ENCODE data around the gene TESK2. TPM values are rescaled to one million over a fixed set of nuclear protein-coding genes. Genes with fewer than 3 reads are reported as not detected.

TESK2 gene
- polyA plus RNA-seq, 6 donors from 2014 or later: 9.0 to 20.1 (median 12.9) TPM

GRCh38 chr1:45326627-45327623 lies 164.0 kb downstream of the TESK2 start, which contains the start of gene HPDL:
TSS of gene HPDL (plus strand) at chr1:45326895. CDS start at chr1:45327149, 254 bp downstream.
- DNase-seq (peak; percentile 35), ATAC-seq (ENCODE audit: low read depth in 2 of 2) (peak; percentile 81 to 86)
- Mint-ChIP-seq H3K4me3 (peak within 1 kb of the TSS; percentile 78 to 93 (median 84)), H3K36me3 (no peaks in the 10 kb centered on the region), H3K9me3 (no peaks in the 10 kb centered on the region), H3K4me1 (peaks cover 0 to 14% (median 12%) of the 10 kb centered on the region in 3 donors), H3K27me3 (no peaks in the 10 kb centered on the region), H3K27ac (peak within 1 kb of the TSS in 4 of 6 donors; percentile 18 to 60 (median 45))

GRCh38 chr1:45325851-45326506 lies 165.0 kb downstream of the TESK2 start:
- Mint-ChIP-seq H3K9me3 (no peaks in the 10 kb centered on the region), H3K36me3 (no peaks in the 10 kb centered on the region), H3K27me3 (no peaks in the 10 kb centered on the region), H3K4me1 (peaks cover 0 to 14% (median 12%) of the 10 kb centered on the region in 3 donors), H3K27ac (peak overlapping the region in 3 of 6 donors; percentile 18 to 60 (median 52)), H3K4me3 (peak overlapping the region; percentile 78 to 93 (median 84))
- ATAC-seq (ENCODE audit: low read depth in 2 of 2) (no peak), DNase-seq (no peak)

DNA sequence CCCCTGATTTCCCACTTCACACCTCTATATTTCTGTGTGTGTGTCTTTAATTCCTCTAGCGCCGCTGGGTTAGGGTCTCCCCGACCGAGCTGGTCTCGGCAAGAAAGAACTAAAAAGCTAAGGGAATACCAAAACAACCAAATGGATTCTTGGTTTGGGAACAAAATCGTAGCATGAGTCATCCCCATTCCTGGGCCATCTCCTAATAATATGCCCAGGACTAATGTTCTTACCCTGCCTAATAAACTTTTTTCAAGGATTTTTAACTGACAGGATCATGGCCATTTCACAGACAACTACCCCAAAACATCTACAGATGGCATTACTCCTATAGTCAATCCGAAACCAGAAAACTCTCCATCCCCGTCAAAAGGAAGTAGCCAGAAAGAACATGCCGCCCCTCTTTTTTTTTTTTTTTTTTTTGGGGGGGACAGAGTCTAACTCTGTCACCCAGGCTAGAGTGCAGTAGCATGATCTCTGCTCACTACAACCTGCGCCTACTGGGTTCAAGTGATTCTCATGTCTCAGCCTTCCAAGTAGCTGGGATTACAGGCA lies 168.4 kb downstream of the TESK2 start:
- Mint-ChIP-seq H3K36me3 (no peaks in the 10 kb centered on the region), H3K4me3 (no peak overlapping the region), H3K9me3 (no peaks in the 10 kb centered on the region), H3K27me3 (no peaks in the 10 kb centered on the region), H3K27ac (peak overlapping the region in 2 of 6 donors; percentile 8 to 54), H3K4me1 (peaks cover 0 to 9% (median 7%) of the 10 kb centered on the region in 3 donors)
- no peak for ATAC-seq (ENCODE audit: low read depth in 2 of 2)
- DNase-seq: no peak

DNA sequence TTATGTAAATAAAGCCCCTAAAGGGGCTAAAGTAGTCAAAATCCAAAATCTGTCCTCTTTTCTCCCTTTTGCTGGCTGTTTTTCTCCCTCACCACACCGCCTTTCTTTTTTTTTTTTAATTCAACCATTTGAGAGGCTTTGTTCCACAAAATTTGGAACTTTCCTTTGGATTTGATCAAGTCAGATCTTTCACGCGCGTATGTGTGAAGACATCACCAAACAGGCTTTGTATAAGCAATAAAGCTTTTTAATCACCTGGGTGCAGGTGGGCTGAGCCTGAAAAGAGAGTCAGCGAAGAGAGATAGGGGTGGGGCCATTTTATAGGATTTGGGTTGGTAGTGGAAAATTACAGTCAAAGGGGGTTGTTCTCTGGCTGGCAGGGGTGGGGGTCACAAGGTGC lies 169.5 kb downstream of the TESK2 start:
- no peak for DNase-seq
- H3K4me3 Mint-ChIP-seq: no peak overlapping the region
- ATAC-seq (ENCODE audit: low read depth in 2 of 2): no peak
- H3K36me3 Mint-ChIP-seq: no peaks in the 10 kb centered on the region
- peaks cover 0 to 5% (median 2%) of the 10 kb centered on the region in 3 donors for H3K4me1 Mint-ChIP-seq
- no peaks in the 10 kb centered on the region for H3K9me3 Mint-ChIP-seq
- H3K27me3 Mint-ChIP-seq: no peaks in the 10 kb centered on the region
- H3K27ac Mint-ChIP-seq: no peak overlapping the region

- Mint-ChIP-seq H3K4me3 (no peak overlapping the region), H3K27me3 (no peaks in the 10 kb centered on the region), H3K4me1 (no peaks in the 10 kb centered on the region), H3K9me3 (no peaks in the 10 kb centered on the region), H3K27ac (no peak overlapping the region), H3K36me3 (no peaks in the 10 kb centered on the region)
- DNase-seq (no peak), ATAC-seq (ENCODE audit: low read depth in 2 of 2) (no peak)
Observed at GRCh38 chr1:45319761-45320160, 171.2 kb downstream of the TESK2 start.

- ATAC-seq (ENCODE audit: low read depth in 2 of 2): no peak
- no peak for DNase-seq
- no peaks in the 10 kb centered on the region for H3K4me1 Mint-ChIP-seq
- peaks cover 0 to 6% (median 0%) of the 10 kb centered on the region in 3 donors for H3K27me3 Mint-ChIP-seq
- no peak overlapping the region for H3K4me3 Mint-ChIP-seq
- H3K9me3 Mint-ChIP-seq: no peaks in the 10 kb centered on the region
- no peaks in the 10 kb centered on the region for H3K36me3 Mint-ChIP-seq
- no peak overlapping the region for H3K27ac Mint-ChIP-seq
Observed at GRCh38 chr1:45317166-45317565, 173.8 kb downstream of the TESK2 start.

DNA sequence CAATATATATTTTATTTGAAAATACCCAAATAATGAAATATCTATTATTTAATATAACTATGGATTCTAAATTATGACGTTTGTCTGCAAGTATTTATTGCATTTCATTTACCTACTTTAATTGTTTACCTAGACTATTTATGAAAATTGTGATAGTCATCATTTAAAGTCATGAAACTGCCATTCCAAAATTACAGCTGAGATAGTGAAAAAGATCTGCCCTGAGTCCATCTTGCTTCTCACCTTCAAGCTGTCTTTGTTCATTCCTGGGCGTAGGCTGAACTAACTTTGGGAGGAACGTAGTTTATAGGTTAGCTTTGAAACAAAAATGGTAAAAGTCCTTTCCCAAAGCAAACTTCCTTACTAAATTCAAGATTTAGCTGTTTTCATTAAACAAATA lies 176.7 kb downstream of the TESK2 start:
- Mint-ChIP-seq H3K27me3 (peaks cover 0 to 6% (median 0%) of the 10 kb centered on the region in 3 donors), H3K4me1 (no peaks in the 10 kb centered on the region), H3K9me3 (no peaks in the 10 kb centered on the region), H3K36me3 (no peaks in the 10 kb centered on the region), H3K4me3 (no peak overlapping the region), H3K27ac (no peak overlapping the region)
- ATAC-seq (ENCODE audit: low read depth in 2 of 2) (no peak), DNase-seq (no peak)

DNA sequence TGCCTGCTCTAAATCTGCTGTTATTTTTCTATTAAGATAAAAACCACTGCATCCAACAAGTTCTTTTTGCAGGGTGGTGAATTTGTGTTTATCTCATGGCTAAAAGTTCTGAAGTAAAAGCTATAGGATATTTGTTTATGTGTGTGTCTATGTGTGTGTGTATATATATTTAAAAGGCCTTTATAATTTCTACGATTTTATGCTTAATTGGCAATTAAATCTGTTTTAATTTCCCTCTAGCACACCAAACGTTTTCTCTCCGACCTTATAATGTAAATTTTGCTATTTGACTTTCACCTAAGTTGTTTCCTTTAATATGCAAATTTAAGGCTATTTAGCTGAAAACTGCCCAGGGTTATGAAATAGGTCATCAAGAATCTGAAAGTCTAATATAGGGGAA lies 184.1 kb downstream of the TESK2 start:
- Mint-ChIP-seq H3K4me1 (peaks cover 18 to 43% (median 38%) of the 10 kb centered on the region in 3 donors), H3K4me3 (peak overlapping the region in 2 of 8 donors; percentile 40 to 98), H3K27ac (peak overlapping the region in 2 of 6 donors; percentile 33 to 94), H3K27me3 (no peaks in the 10 kb centered on the region), H3K36me3 (no peaks in the 10 kb centered on the region), H3K9me3 (no peaks in the 10 kb centered on the region)
- DNase-seq (no peak), ATAC-seq (ENCODE audit: low read depth in 2 of 2) (no peak)

- no peaks in the 10 kb centered on the region for H3K27me3 Mint-ChIP-seq
- H3K4me1 Mint-ChIP-seq: peaks cover 18 to 43% (median 38%) of the 10 kb centered on the region in 3 donors
- DNase-seq (no peak), ATAC-seq (ENCODE audit: low read depth in 2 of 2) (no peak)
- no peaks in the 10 kb centered on the region for H3K9me3 Mint-ChIP-seq
- H3K27ac Mint-ChIP-seq: peak overlapping the region in 5 of 6 donors; percentile 82 to 94 (median 92)
- H3K36me3 Mint-ChIP-seq: no peaks in the 10 kb centered on the region
- peak overlapping the region; percentile 3 to 98 (median 63) for H3K4me3 Mint-ChIP-seq
Observed at GRCh38 chr1:45306319-45306718, 184.6 kb downstream of the TESK2 start.

DNA sequence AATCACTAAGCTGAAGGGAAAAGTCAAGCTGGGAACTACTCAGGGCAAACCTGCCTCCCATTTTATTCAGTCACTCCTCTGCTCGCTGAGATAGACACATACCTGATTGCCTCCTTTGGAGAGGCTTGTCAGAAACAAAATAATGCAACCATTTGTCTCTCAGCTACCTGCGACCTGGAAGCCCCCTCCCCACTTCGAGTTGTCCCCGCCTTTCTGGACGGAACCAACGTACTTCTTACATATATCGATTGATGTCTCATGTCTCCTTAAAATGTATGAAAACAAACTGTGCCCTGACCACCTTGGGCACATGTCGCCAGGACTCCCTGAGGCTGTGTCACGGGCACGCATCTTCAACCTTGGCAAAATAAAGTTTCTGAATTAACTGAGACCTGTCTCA lies 185.7 kb downstream of the TESK2 start:
- Mint-ChIP-seq H3K27me3 (no peaks in the 10 kb centered on the region), H3K4me3 (peak overlapping the region; percentile 83 to 98 (median 96)), H3K27ac (peak overlapping the region in 5 of 6 donors; percentile 75 to 99 (median 91)), H3K9me3 (no peaks in the 10 kb centered on the region), H3K36me3 (no peaks in the 10 kb centered on the region), H3K4me1 (peaks cover 18 to 48% (median 38%) of the 10 kb centered on the region in 3 donors)
- no peak for ATAC-seq (ENCODE audit: low read depth in 2 of 2)
- no peak for DNase-seq

DNA sequence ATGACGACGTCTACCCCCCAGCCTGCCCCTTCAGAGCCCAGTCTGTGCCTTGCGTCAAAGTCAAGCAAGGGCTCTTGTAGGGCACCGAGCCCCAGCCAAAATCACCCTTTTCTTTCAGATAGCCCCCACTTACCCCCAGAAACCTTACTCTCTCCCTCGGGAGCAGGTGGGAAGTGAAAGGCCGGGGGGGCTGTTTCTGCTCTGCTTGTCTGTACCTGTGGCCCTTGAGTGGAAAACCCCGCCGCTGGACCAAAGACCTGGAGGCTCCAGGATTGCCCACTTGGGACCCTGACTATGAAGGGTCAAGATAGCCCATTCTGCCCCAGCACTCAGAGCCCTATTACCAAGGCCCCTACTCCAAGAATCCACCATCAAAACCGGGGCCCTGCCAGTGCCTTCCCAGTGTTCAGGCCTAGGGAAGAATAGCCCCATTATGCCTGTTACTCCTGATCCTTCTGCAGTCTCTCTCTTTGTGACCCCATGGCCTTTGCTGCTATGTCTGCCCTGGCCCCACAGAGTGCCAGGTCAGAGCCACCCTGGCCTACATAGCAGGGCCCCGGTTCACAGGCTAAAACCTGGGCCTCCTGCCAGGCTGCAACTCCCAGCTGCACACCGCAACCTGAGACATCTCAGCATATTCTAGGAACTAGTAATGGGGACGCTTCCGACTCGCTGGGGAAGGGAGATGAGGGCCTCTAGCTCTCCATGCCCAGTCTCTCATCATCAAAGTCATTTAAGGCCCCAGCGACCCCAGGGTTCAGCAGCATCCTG lies 186.5 kb downstream of the TESK2 start:
- Mint-ChIP-seq H3K27ac (peak overlapping the region; percentile 94 to 99 (median 98)), H3K9me3 (no peaks in the 10 kb centered on the region), H3K27me3 (no peaks in the 10 kb centered on the region), H3K4me1 (peaks cover 18 to 49% (median 38%) of the 10 kb centered on the region in 3 donors), H3K4me3 (peak overlapping the region; percentile 89 to 98 (median 96)), H3K36me3 (no peaks in the 10 kb centered on the region)
- DNase-seq (no peak), ATAC-seq (ENCODE audit: low read depth in 2 of 2) (peak in 1 of 2 donors; percentile 0)

GRCh38 chr1:45303520-45304310 lies 187.2 kb downstream of the TESK2 start:
- H3K27me3 Mint-ChIP-seq: no peaks in the 10 kb centered on the region
- H3K36me3 Mint-ChIP-seq: no peaks in the 10 kb centered on the region
- no peaks in the 10 kb centered on the region for H3K9me3 Mint-ChIP-seq
- ATAC-seq (ENCODE audit: low read depth in 2 of 2): peak; percentile 78 to 80
- peak overlapping the region; percentile 89 to 98 (median 96) for H3K4me3 Mint-ChIP-seq
- peaks cover 18 to 49% (median 38%) of the 10 kb centered on the region in 3 donors for H3K4me1 Mint-ChIP-seq
- peak; percentile 91 for DNase-seq
- H3K27ac Mint-ChIP-seq: peak overlapping the region; percentile 94 to 99 (median 98)

All from naive B cell (primary cell).